HG02981 (cell line): ENCODE measurements around the gene GTF2H2C.
A peak's percentile ranks its signal among the peaks of the same experiment; 100 is the strongest.
"Not testable (repeated sequence)": the region's sequence is repeated elsewhere in the genome, so short reads cannot be mapped to it uniquely, and the experiment has no call there.

Experiments
- ATAC-seq: cut with Tn5 transposase; IDR thresholded peaks from one replicate; pipeline ENCODE4 v1.9.1; 2021; ENCODE audit warnings: mild to moderate bottlenecking, moderate library complexity; ENCODE audit not compliant: unreplicated experiment

The GTF2H2C gene

GRCh38 chr5:69560587-69561431 is 818 bp downstream of the GTF2H2C start:
- ATAC-seq, result not testable (repeated sequence)

- not testable (repeated sequence) for ATAC-seq
Observed at GRCh38 chr5:69566172-69566571, 6.2 kb downstream of the GTF2H2C start.

GRCh38 chr5:69568072-69568471 is 8.1 kb downstream of the GTF2H2C start:
- not testable (repeated sequence) for ATAC-seq

GRCh38 chr5:69583356-69583755 is 23.4 kb downstream of the GTF2H2C start:
- ATAC-seq, result not testable (repeated sequence)

- ATAC-seq, result not testable (repeated sequence)
Observed at GRCh38 chr5:69596114-69596840, 36.3 kb downstream of the GTF2H2C start.

GRCh38 chr5:69601947-69602346 is 42.0 kb downstream of the GTF2H2C start:
- ATAC-seq, result peak; percentile 97

GRCh38 chr5:69606839-69607238 is 46.8 kb downstream of the GTF2H2C start:
- not testable (repeated sequence) for ATAC-seq

- ATAC-seq, result not testable (repeated sequence)
Observed at GRCh38 chr5:69607750-69608149, 47.8 kb downstream of the GTF2H2C start.

- not testable (repeated sequence) for ATAC-seq
Observed at GRCh38 chr5:69608861-69609496, 49.0 kb downstream of the GTF2H2C start.

- ATAC-seq, result not testable (repeated sequence)
Observed at GRCh38 chr5:69614843-69615242, 54.9 kb downstream of the GTF2H2C start.

GRCh38 chr5:69631879-69632278 is 71.9 kb downstream of the GTF2H2C start:
- not testable (repeated sequence) for ATAC-seq
